ENCODE results near the gene SESN1. TPM values are rescaled to one million over a fixed set of nuclear protein-coding genes. Genes with fewer than 3 reads are reported as not detected.

Gene SESN1
- total and polyA plus RNA-seq, 2 donors (not counting 1 experiment from before 2014, with no cell fraction given): 16.2 to 28.6 TPM

- POLR2A ChIA-PET: no interaction called here
Observed at GRCh38 chr6:108983151-108983550, 111.5 kb downstream of the SESN1 start.

More at GRCh38 chr6:108983151-108983550, 111.5 kb downstream of the SESN1 start:
- H3K4me1 Mint-ChIP-seq: no peaks in the 10 kb centered on the region
- intact Hi-C loops (cut with micrococcal nuclease): no loop called here
- Histone ChIP-seq H2AFZ (ENCODE audit: insufficient read depth, low read depth, low read length, poor library complexity, severe bottlenecking) (no peak overlapping the region), H3K4me2 (replicated peaks; ENCODE audit: low read depth, low read length, poor library complexity, severe bottlenecking) (no peak overlapping the region), H3K9me3 (ENCODE audit: control extremely low read depth in 1 of 3, control insufficient read depth in 2 of 3, insufficient read depth in 1 of 3, low read length in 2 of 3) (peaks cover 0 to 6% (median 0%) of the 10 kb centered on the region in 3 donors), H3K79me2 (ENCODE audit: control insufficient read depth, insufficient read depth, low read length) (no peaks in the 10 kb centered on the region), H3K4me1 (ENCODE audit: control insufficient read depth in 2 of 2, insufficient read depth in 2 of 2, low read length in 2 of 2) (no peaks in the 10 kb centered on the region), H3K9ac (ENCODE audit: low read length) (no peak overlapping the region), H4K20me1 (ENCODE audit: control insufficient read depth, insufficient read depth, low read length, poor library complexity, severe bottlenecking) (no peaks in the 10 kb centered on the region), H3K4me3 (ENCODE audit: control extremely low read depth in 1 of 5, extremely low read depth in 1 of 5, insufficient read depth in 1 of 5, low read depth in 2 of 5, low read length in 4 of 5) (no peak overlapping the region), H3K36me3 (replicated peaks in 1 of 2; ENCODE audit: control extremely low read depth in 1 of 2, control insufficient read depth in 1 of 2, extremely low read depth in 1 of 2, insufficient read depth in 2 of 2, low read length in 1 of 2) (peaks cover 2 to 4% of the 10 kb centered on the region in 2 experiments), H3K27me3 (replicated peaks in 1 of 4; ENCODE audit: control extremely low read depth in 1 of 4, control insufficient read depth in 3 of 4, insufficient read depth in 4 of 4, low read length in 3 of 4) (no peaks in the 10 kb centered on the region), H3K27ac (ENCODE audit: low read length in 2 of 2) (no peak overlapping the region)
- H3K9me3 Mint-ChIP-seq (ENCODE audit: insufficient read depth): no peaks in the 10 kb centered on the region
- H3K27me3 Mint-ChIP-seq: no peaks in the 10 kb centered on the region
- DNase-seq (no peak), ATAC-seq (ENCODE audit: low read depth) (no peak)
- no CpG with 5 or more reads among the region's 1 CpG for WGBS (ENCODE audit: insufficient coverage)
- no peak overlapping the region for H3K27ac Mint-ChIP-seq
- CTCF ChIA-PET: no interaction called here
- no peak for TF ChIP-seq CTCF (IDR thresholded peaks at IDR 0.05)
- no peak for TF ChIP-seq EZH2 (IDR thresholded peaks at IDR 0.05; ENCODE audit: borderline replicate concordance, insufficient read depth, low read depth, low read length, poor library complexity, severe bottlenecking)
- no peak overlapping the region for H3K4me3 Mint-ChIP-seq
